Heart left ventricle (tissue), 13 donors: ENCODE measurements around the gene RNF7.

Experiments
- CTCF ChIP-seq, 12 donors: fragments of 200-600 bp; sonication (generic) in 4 of 12; IDR thresholded peaks; one replicate each; pipeline versions ENCODE4 v1.5.0 to v1.8.0; 2018 to 2022; ENCODE audit warnings: antibody characterized with exemption in 12 of 12, mild to moderate bottlenecking in 5 of 12
- POLR2A ChIP-seq, 2 donors: fragments of 450-650 bp; IDR thresholded peaks; one replicate each; pipeline ENCODE4 v1.6.1; 2017; ENCODE audit warnings: antibody characterized with exemption in 2 of 2, mild to moderate bottlenecking in 2 of 2, moderate library complexity in 2 of 2
- donor health status: ischemic (EF 13 %, LVEDD 7.1; RV severe dilation, severe dysfunction).
- donor health status: DM: no; HTN: yes; CAD: no.
- donor health status: DM: no; HTN: no; CAD: no.
- donor health status: ischemic (EF 25% LVEDD 6.9; RV normal size, moderate dysfunction).
- donor health status: ischemic (EF 25% LVEDD 5.7; RV mildly dilated, moderate dysfunction).
- donor health status: ischemic (EF 35%, LVEDD 5.7; RV mildly dilated, moderate dysfunction).
- donor health status: nonischemic (EF 11% LVEDD 7.7; RV severe dilation, severe dysfunction).
- donor health status: DM: yes; HTN: yes; CAD: no.
- donor health status: PGD.
- donor health status: ischemic (EF 29% LVEDD 5.4; RV normal size, mild dysfunction).
- donor health status: nonischemic (EF 23%, LVEDD 6.1; RV moderate dilation, normal function).

GRCh38 chr3:141738891-141739363 lies 829 bp downstream of the RNF7 start:
- TF ChIP-seq POLR2A (IDR thresholded peaks at IDR 0.05) (no peak), CTCF (IDR thresholded peaks at IDR 0.05) (no peak)
